ENCODE results near the gene UROD.
A peak's percentile ranks its signal among the peaks of the same experiment; 100 is the strongest.

The UROD gene

DNA sequence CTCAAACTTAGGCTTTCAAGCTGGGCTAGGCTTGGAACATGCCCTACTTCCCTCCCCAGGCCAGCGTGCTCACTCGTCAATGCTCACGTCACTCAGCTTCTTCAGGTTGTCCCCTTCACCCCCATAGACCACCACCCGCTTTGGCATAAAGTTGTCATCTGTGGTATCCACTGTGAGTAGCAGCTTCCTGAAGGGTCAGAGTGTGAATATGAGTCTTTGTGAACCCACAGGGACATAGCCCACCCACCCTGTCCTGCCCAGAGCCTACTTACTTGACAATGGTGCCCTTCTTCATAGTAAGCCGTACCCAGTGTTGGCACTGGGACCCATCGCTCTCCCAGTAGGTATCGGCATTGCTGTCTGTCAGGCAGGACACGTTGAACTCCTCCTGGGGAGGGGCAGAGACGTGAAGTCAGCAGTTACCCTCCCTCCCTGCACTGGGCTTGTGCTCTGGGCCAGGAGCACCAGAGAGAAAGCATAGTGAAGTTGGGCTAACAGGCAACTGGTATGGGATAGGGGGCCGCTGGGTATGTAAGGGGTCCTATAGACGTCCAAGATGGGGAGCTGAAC lies 2.7 kb upstream of the UROD start:
- no peak for DNase-seq

DNA sequence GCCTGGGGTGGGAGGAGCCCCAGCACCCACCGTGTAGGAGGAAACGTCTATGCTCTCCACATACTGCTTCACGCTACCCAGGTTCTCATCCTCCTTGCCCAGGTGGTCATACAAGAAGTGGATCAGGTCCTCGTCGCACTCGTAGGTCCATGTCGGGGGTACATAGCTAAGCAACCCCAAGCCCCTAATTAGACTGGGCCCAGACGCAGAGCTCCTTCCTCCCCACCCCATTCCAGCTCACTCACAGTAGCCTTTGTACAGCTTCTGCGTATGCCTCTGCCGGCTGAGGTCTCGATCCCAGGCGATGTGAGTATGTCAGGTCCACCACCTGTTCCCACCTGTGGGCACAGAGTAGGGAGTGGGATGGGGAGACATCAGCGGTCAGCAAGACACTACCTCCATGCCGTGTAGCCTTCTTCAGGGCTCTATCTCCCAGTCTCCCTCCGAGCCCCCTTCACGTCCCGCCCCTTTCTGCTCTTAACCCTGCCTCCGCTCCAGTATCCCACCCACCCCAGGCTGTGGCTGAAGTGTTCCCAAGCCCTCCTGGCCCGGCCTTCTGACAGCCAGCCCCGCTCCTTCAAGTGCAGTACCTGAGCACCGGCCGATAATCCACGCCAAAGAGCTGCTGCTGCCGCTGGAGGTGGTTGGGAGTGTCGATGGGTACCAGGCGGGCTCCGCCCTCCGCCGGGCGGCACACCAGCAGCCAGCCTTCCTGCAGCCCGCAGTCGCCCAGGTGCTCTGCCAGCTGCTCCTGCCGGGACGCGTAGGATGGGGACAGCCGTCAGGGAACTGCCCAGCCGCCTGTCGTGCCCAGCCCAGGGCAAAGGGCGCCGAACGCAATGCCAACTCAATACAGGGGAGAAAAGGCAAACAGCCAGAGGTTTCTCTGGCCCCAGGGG lies 1.8 kb upstream of the UROD start:
- DNase-seq = peak; percentile 29 to 38

DNA sequence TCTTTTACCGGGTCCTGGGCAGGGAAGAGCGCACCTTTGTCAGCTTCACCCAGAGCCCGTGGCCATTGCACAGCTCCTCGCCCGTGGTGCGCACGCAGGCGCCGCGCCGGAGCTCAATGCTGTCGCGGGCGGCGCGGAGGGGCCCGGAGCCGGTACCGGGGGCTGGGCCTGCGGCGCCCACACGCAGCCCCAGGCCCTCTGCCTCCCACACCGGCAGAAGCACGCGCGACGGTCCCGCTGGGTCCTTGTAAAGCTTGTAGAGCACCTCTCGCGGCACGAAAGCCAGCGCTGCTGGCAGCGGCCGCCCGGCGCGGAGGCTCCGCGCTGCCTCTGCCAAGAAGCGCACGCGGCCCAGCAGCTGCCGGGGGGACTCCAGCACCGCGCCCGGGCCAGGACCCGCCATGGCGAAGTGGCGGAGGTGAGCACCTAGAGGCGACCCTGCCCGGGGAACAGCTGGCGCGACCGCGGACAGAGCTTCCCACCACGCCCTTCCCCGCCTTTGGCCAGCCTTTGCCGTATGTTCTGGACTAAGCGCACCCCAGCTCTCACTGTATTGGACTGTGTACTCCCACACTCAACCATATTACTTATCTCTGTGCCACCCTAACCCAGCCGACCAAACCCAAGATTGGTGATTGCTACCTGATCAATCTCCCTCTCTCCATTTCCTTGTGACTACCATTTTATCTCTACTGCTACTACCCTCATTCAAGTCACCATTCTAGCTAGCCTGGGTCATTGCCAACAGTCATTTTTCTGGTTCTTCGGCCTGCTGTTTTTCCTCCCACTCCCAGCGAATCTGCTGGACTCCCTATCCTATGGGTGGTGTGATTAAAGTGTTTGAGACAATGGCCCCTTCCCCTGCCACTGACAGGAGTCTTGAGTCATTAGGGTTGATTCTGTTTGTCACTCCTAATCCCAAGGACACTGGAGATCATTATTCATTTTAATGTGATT lies 921 bp upstream of the UROD start, which contains the start of gene HECTD3:
Gene HECTD3 (minus strand): TSS at position 470 of the 957 bp plus-strand sequence. CDS start 67 bp downstream, at position 403.
- peak; percentile 71 to 85 for DNase-seq

DNA sequence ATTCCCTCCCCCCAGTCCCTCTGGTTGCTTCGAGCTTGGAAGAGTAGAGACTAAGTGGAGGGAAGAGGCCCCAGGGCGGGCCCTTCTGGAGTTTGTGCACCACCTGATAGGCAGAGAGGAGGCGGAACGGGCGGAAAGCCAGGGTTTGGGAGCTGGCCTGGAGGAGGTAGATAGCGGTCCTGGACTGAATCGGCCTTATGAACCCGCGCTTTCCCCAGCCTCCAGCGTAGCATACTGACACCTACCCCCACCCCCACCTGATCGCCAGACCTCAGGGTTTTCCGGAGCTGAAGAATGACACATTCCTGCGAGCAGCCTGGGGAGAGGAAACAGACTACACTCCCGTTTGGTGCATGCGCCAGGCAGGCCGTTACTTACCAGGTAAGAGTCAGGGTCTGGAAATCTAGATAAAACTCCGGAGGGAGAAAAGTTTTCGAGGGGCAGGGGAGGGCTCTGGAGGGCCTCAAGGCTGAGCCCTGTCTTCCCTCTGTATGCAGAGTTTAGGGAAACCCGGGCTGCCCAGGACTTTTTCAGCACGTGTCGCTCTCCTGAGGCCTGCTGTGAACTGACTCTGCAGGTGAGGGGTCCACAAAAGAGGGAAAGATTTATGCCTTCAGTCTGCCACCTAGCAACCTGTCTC lies 705 bp downstream of the UROD start:
- DNase-seq = peak; percentile 38 to 46

DNA sequence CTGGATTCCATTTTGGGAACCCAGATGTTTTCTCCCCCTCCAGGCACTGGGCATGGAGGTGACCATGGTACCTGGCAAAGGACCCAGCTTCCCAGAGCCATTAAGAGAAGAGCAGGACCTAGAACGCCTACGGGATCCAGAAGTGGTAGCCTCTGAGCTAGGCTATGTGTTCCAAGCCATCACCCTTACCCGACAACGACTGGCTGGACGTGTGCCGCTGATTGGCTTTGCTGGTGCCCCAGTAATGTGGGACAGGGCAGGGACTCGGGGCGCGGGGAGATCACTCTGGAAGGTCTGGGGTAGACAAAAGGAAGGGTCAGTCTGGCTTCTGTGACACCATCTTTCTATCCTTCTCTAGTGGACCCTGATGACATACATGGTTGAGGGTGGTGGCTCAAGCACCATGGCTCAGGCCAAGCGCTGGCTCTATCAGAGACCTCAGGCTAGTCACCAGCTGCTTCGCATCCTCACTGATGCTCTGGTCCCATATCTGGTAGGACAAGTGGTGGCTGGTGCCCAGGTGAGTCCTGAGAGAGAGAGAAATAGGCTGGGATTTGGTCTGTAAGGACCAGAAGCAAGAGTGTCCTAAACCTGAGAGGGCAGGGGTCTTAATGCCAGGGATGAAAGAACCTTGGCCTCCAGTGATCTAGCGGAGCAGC lies 1.6 kb downstream of the UROD start:
- DNase-seq = no peak

DNA sequence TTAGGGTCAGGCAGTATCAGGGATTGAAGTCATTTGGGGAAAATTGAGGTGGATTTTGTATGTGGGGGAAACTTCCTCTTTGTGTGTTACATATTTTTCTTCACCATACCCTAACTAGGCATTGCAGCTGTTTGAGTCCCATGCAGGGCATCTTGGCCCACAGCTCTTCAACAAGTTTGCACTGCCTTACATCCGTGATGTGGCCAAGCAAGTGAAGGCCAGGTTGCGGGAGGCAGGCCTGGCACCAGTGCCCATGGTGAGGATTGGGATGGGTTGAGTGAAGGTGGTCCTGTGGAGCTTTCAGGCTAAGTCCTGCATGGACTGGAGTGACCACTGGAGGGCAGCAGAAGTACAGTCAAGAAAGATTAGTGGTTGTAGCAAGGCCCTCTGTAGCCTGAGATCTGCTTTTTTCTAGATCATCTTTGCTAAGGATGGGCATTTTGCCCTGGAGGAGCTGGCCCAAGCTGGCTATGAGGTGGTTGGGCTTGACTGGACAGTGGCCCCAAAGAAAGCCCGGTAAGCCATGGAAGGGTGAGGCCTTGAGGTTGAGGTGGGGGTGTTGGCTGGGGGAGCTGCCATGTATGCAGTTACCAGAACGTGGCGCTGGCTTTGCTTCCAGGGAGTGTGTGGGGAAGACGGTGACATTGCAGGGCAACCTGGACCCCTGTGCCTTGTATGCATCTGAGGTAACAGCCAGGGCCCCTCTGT lies 2.4 kb downstream of the UROD start:
- DNase-seq = peak; percentile 60 to 73

DNA sequence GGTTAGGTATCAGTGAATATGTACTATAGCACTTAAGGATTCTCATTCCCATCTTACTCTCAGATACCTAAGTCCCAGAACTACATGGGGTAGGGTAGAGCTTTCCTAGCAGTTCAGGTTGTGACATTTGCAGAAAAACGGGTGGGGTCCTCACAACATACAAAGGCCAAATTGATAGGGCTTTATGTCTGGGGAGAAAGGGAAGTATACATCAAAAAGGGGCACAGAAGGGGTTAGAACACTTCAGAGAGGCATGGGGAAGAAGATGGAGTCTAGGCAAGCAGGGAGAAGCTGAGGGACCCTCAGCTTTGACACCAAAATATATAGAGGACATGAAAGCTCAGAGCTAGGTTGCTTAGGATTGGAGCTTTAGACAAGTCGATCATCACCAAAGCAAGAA lies 3.6 kb downstream of the UROD start:
- DNase-seq = no peak

DNA sequence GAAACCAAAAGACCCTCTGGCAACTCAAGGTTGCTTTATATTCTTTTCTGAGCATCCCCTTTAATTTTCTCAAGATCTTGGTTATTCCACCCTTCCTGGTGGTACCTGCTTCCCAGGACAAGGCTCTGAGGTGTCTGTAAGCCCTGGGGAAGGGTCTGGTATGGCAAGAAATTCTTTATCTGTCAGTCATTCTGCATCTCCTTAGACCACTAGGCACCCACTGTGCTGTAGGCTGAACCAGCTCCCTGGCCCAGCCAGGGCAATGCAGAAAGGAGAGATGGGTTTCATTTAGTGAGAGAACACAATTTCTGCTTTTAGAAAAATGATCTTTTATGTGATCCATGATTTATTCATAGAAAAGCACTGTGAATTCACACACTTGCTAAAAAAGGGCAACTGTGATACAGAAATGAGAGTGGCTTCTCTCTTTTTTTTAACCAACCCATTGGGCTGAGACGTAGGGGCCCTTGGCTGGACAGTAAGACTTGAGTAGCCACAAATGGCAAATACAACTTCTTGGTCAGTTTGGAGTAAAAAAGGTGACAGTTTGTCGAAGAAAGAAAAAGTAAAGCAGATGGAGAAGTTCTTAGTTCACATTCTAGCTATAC lies 4.1 kb downstream of the UROD start:
- no peak for DNase-seq

DNA sequence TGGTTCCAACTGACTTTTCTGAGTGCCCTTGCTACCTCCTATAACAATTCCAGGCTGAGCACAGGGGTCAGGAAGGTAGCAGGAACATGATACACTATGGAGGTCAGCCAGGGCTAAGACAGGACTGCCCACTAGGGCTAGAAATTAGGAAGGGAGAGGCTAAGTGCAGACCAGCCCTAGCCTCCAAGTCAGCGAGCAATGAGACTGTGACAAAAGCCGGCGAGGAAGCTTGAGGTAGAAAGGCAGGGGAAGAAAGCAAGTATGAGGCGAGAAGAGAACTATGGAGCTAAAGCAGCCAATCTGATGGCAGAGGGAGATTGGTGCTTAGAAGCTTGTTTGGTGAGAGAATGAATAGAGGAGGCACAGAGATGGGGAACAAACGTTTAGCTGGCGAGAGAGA lies 4.7 kb downstream of the UROD start:
- DNase-seq = no peak

DNA sequence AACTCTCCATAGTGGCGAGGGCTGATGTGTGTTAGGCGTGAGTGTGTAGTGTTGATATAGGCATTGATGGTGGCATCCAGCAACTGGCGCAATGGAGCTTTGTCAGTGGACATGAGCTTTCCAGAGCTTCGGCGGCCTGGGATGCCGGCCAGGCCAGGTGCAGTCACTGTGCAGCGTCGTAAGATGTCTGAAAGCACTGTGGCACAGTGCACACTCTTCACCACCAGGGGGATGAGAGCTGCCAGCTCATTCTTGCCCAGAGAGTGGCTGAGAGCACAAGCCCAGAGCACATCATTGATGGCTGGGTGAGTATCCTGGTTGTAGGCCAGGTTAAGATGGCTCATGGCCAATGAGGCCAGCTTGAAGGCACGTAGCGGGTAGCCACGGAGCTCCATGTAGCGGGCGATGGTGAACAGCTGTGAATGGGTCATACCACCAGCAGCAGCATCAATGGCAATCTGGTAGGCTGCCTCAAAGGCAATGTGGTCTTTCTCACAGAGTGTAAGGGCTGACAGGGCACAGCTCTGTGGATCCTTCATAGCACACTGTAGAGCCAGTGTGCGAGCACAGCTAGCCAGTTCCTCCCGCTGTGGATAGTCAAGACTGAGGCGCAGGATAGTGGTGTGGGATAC lies 6.7 kb downstream of the UROD start:
- peak; percentile 82 to 91 for DNase-seq

DNA sequence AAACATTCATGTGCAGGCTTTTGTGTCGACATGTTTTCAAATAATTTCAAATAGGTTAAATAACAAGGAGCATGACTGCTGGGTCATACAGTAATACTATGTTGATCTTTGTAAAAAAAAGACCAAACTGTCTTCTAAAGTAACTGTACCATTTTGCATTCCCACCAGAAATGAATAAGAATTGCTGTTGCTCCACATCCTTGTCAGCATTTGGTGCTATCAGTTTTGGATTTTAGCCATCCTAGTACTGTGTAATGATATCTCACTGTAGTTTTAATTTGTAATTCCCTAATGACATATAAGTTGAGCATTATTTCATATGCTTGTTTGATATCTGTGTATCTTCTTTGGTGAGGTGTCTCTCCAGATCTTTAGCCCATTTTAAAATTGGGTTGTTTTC lies 11.6 kb downstream of the UROD start:
- DNase-seq = no peak

DNA sequence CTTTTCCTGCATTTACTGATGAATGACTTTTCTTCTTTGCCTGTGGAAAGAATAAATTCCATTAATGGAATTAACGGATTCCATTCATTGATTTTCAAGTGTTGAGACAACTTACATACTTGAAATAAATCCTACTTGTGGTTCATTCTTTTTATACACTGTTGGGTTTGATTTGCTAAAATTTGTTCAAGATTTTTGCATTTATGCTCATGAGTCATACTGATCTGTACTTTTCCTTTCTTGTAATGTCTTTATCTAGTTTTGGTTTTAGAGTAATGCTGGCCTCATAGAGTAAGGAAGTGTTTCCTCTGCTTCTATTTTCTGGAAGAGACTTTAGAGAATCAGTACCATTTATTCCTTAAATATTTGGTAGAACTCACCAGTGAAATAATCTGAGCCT lies 14.4 kb downstream of the UROD start:
- DNase-seq = no peak

DNA sequence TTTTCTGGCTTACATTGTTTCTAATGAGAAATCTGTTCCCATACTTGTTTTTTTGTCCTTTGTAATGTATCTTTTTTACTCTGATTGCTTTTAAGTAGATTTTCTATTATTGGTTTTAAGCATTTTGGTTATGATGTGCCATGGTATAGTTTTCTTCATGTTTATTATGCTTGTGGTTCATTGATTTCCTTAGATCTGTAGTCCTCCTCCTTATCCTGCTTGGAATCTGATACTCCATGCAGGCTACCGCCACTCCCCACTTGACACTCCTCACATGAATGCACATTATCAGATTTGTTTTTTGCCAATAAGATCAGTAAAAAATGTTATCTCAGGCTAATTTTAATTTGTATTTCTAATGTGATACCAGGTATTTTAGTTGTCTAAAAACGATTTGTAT lies 20.8 kb downstream of the UROD start:
- DNase-seq = no peak

DNA sequence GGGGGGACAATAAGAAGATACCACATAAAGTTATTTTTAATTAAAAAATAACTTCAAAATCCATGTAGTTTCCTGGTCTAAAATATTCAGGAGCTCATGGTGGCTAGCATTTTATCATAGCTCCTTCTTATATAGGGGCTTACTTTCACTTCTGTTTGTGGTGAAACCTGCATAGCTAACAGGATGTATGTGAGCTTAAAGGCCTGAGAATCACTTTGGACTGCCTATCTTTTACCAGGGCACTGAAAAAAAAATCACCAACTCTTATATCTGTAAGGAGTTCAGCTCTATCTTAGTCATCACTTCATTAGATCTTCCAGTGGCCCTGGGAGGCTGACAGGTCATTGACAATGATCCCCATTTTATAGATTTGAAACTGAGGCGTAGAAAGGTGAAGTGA lies 21.3 kb downstream of the UROD start:
- no peak for DNase-seq

DNA sequence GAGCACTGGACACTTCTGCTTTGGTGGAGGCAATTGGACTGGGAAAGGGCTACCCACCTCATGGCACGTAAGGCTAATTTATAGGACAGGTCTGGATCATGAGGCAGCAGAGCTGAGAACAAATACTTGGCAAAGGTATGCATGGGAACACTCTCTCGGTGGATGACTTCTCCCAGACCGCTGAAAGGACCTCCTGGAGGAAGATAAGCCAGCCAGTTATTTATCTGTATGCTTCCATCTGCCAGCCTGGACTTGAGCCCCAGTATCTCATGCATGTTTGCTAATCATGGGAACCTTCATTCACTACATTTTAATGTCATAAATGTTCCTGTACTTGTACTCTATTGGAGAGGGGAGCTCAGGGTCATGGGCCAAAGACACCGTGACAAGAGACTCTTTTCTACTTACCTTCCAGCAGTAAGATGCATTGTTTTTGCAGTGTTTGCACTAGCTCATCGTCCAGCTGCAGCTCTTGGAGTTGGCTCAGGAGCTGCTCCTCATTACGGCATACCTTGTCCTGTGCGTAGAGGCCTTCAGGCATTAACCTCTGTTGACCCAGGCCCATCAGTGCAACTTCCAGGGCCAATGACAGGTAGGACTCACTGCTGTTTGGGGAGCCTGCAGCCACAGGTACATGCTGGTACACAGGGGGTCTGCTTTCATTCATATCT lies 23.7 kb downstream of the UROD start:
- DNase-seq = no peak

DNA sequence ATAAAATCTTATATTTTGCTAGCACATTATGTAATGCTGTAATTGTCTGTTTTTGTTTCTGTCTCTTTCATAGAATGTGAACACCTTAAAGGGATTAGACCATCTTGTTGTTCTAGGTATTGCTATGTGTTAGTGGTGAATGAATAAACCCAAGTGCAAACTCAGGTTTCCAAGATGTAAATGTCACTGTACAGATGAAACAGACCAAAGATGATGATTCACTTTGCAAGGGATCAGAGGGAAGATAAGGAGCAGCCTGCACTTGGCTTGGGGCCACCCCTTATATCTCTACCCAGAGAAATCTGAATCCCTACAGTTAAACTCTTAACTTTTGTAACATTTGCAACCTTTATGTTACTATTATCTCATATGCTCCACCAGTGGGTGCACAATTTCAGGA lies 25.4 kb downstream of the UROD start:
- no peak for DNase-seq

DNA sequence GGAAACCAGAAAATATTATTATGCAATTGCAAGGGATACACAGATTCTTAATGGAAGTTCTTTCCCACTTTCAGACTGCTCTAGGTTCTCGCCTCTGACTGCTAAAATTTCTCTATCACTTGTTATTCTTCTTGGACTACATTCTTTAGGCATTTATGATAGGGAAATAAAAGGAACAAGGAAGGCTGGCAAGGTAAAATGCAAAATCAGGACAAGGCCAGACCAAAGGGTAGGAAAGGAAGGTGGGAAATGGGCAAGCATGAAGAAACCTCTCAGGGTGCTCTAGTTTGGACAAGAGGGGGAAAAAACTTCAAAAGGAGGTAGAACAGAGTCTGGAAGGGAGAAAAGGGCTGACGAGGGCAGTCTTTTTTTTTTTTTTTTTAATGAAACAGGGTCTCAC lies 26.2 kb downstream of the UROD start:
- DNase-seq = no peak

DNA sequence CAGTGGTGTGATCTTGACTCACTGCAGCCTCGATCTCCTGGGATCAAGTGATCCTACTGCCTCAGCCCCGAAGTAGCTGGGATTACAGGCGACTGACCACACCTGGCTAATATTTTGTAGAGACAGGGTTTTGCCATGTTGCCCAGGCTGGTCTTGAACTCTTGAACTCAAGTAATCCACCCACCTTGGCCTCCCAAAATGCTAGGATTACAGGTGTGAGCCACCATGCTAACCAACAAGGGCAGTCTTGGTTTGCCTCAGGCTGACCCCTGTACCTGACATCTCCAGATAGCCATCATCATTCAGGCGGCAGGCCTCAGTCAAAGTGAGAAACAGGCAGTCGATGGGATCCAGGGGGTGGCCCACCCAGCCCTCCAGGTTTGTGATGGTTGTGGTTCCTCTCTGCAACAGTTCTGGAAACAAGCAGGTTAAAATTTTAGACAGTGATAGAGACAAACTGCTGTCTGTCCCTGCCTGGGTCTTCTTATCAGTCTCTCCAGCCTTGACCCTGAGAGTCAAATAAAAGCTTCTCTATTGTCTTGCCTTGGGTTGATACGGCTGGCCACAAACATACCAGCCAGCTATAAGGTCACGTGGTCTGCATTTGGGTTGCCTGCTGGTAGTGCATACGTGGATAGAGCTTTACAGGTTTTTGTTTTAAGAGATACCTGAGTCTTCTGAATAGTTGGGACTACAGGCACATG lies 26.8 kb downstream of the UROD start:
- DNase-seq = no peak

DNA sequence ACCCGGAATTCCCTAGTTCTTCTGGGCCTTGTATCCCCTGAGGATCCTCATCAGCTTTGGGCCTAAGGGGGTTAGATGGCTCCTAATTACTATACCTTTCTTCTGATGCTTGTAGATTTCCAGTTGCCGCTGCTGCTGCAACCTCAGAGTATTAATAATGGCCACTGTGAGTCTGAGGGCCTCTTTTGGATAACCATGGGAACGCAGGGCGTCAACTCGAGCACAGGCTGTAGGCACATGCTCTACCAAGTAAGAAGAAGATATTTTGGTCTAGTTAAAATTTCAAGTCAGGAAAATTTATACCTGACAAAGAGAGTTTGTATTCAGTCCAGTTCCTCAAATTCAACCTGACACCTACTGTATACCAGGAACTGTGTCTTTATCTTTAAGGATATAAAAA lies 28.2 kb downstream of the UROD start:
- no peak for DNase-seq

Measured in SHP77 (cell line).